Keratinocyte (primary cell): ENCODE data around the gene BCAS3.

Experiments used
- CTCF ChIP-seq, 3 experiments: IDR thresholded peaks in 1 of 3; conservative IDR thresholded peaks in 1 of 3; optimal IDR thresholded peaks in 1 of 3; 2 replicates in 2 of 3; 3 replicates in 1 of 3; pipeline versions ENCODE3 to v1.5.1; 2011; ENCODE audit warnings: low read length in 3 of 3, mild to moderate bottlenecking in 3 of 3, moderate library complexity in 2 of 3, control low read depth in 1 of 3, inconsistent platforms in 1 of 3; ENCODE audit not compliant: insufficient read depth in 2 of 3; ENCODE audit errors: extremely low read depth in 1 of 3
- EZH2 ChIP-seq: IDR thresholded peaks from one replicate; pipeline ENCODE4 v1.6.1; 2012; ENCODE audit warnings: inconsistent platforms, mild to moderate bottlenecking, low read length, moderate library complexity

DNA sequence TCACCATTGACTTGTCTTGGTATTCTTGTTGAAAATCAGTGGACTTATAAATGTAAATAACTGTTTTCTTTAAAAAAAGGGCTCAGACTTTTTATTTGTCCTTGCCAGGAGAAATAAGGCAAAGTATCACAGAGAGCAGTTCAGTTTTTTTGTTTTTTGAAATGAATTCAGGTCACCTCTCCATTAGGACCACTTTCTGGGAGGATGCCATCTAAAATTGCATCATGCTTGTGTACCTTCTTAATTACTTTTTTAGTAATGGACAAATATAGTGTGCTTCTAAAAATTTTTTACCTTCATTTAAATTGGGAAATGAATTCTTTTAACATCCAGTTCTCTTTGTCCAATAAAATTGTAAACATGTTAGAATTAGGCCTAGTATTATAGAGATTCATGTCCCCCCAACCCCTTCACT, 210.0 kb downstream of the BCAS3 start:
- TF ChIP-seq CTCF (optimal IDR thresholded peaks at IDR 0.05 in 1 of 3, IDR thresholded peaks at IDR 0.05 in 1 of 3, conservative IDR thresholded peaks at IDR 0.05 in 1 of 3; ENCODE audit: extremely low read depth in 1 of 3, insufficient read depth in 2 of 3, low read length in 3 of 3) (no peak), EZH2 (no peak)
